Measurements from ENCODE around the gene ARSK.

DNA sequence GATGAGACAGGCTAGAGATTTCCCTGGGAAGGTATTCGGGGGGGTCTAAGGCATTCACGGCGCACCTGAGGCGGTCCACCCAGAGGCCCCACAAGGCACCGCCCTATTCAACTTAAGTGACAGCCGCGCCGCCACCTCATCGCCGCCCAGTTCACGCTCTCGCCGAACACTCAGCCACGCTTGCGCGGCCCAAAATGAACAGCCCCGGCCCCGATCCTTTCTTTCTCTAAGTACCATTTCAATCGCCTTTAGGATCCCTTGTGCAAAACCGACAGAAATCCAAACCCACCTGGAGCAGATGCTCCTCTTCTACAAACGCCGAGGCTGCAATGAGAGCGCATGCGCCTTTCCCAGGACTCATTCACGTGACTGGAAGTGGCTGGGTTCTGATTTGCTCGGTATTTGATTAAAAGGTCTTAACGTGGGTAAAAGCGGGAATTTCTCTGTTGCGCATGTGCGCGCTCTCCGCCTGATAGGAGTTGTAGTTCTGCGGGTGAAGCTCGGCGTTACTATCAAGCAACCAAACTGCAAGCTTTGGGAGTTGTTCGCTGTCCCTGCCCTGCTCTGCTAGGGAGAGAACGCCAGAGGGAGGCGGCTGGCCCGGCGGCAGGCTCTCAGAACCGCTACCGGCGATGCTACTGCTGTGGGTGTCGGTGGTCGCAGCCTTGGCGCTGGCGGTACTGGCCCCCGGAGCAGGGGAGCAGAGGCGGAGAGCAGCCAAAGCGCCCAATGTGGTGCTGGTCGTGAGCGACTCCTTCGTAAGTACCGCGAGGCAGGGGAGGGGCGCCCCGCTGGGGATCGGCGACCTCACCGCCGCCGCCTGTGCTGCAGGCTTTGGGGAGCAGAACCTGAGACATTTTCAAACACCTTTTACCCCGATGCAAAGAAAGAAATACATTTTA is at the start of gene ARSK, which contains the start of gene SKIC3:
- TF ChIP-seq, protein P1, sequence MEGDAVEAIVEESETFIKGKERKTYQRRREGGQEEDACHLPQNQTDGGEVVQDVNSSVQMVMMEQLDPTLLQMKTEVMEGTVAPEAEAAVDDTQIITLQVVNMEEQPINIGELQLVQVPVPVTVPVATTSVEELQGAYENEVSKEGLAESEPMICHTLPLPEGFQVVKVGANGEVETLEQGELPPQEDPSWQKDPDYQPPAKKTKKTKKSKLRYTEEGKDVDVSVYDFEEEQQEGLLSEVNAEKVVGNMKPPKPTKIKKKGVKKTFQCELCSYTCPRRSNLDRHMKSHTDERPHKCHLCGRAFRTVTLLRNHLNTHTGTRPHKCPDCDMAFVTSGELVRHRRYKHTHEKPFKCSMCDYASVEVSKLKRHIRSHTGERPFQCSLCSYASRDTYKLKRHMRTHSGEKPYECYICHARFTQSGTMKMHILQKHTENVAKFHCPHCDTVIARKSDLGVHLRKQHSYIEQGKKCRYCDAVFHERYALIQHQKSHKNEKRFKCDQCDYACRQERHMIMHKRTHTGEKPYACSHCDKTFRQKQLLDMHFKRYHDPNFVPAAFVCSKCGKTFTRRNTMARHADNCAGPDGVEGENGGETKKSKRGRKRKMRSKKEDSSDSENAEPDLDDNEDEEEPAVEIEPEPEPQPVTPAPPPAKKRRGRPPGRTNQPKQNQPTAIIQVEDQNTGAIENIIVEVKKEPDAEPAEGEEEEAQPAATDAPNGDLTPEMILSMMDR (IDR thresholded peaks at IDR 0.05): peak in 3 of 4 experiments; percentile 28 to 47 (median 43)
- peak; percentile 78 to 81 for TF ChIP-seq POLR2A (IDR thresholded peaks at IDR 0.05)

Measured in uterus (tissue), 2 donors.